Stimulated activated CD8-positive, alpha-beta memory T cell treated with anti-CD3 and anti-CD28 coated beads, Interleukin-15, amount 100 ng/mL, for 24 hours (primary cell): ENCODE data around the gene RUNX1.
"Not testable (repeated sequence)": the region's sequence is repeated elsewhere in the genome, so short reads cannot be mapped to it uniquely, and the experiment has no call there.

Experiments used
- DNase-seq: peaks from one replicate; pipeline ENCODE4 v3.0.0-alpha.2; 2020; ENCODE audit warnings: low read depth

Gene RUNX1

DNA sequence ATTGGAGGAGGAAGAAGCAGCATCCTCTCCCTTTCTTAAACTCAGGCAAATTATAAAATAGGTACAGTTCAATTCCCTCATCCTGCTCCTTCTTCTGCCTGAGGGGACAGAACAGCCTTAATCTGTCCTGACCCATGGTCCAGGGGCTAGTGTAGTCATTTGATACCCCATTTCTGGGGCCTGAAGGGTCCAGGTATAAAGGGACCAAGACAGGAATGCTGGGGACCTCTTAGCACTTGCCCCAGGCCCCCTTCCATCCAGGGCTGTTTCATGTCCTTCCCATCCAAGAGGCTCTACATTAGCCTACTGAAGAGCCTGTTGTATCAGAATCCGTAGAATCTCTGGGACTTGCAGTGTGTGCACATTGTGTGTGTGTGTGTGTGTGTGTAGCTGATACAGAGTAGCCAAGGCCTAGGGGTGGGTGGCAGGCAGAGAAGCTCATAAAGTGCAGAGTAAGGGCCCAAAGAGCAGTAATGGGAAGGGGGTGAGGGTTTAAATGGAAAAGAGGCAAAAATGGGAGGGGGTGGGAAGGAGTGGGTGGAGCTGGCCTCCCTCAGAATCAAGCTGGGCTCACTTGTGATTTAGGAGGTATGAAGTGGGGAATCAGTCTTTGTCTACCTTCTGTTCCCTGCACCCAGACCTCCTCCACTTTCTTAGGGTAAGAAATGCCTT lies 32.4 kb downstream of the RUNX1 start:
- no peak for DNase-seq

- DNase-seq, result no peak
Observed at GRCh38 chr21:35016071-35016470, 33.0 kb downstream of the RUNX1 start.

GRCh38 chr21:35015435-35016024 lies 33.6 kb downstream of the RUNX1 start:
- DNase-seq, result no peak

DNA sequence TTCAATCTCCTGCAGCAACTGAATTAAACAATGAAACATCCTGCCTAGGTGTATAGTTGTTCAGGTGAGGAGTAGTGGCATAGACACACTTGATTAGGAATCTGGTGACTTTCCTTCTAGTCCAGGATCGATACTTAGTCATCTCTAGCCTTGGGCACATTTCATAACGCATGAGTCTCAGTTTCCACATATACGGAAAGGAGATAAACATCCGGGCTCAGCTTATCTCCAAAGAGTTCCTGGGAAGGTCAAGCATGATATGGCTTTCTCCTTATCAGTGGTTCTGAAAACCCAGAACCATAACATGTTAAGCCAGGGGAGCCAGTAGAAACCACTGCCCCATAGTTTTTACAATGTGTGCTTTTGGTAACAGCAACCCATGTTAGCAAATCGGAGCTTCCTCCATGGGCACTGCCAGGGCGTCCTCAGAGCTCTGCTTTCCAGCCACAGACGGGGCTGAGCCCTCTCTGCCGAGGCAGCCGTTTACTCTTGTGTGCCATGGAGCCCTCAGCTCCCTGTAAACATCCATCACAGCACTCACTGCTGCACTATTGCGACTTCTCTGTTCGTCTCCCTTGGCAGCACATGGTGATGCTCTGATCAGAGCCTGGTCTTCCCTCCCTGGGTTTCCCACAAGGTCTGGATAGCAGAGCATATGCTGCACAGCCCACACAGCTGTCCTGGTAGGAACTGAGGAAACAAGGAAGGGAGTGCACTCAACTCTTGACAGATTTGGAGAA lies 34.6 kb downstream of the RUNX1 start:
- DNase-seq, result no peak

- DNase-seq, result no peak
Observed at GRCh38 chr21:35011681-35012080, 37.4 kb downstream of the RUNX1 start.

DNA sequence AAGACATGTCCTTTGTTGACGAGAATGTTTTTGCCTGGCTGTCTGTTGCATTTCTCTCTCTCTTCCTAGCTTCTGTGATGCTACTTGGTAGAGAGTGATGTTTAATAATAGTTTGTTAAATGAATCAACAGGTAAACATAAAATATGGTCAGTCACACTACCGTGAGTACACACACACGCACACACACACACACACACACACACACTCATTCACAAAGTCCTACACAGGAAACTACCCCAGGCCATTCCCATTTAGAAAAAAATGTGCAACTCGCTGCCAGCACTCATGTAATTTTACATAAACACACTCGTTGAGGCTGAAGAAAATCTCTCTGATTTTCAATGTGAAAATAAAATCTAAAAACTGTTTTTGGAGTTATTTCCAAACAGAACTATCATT lies 38.7 kb downstream of the RUNX1 start:
- no peak for DNase-seq

GRCh38 chr21:35007348-35007747 lies 41.8 kb downstream of the RUNX1 start:
- DNase-seq, result no peak

GRCh38 chr21:35006771-35007170 lies 42.3 kb downstream of the RUNX1 start:
- no peak for DNase-seq

- no peak for DNase-seq
Observed at GRCh38 chr21:35006248-35006647, 42.9 kb downstream of the RUNX1 start.

- DNase-seq, result no peak
Observed at GRCh38 chr21:35005560-35006224, 43.4 kb downstream of the RUNX1 start.

- DNase-seq, result no peak
Observed at GRCh38 chr21:35005077-35005476, 44.0 kb downstream of the RUNX1 start.

GRCh38 chr21:35004314-35004713 lies 44.8 kb downstream of the RUNX1 start:
- no peak for DNase-seq

DNA sequence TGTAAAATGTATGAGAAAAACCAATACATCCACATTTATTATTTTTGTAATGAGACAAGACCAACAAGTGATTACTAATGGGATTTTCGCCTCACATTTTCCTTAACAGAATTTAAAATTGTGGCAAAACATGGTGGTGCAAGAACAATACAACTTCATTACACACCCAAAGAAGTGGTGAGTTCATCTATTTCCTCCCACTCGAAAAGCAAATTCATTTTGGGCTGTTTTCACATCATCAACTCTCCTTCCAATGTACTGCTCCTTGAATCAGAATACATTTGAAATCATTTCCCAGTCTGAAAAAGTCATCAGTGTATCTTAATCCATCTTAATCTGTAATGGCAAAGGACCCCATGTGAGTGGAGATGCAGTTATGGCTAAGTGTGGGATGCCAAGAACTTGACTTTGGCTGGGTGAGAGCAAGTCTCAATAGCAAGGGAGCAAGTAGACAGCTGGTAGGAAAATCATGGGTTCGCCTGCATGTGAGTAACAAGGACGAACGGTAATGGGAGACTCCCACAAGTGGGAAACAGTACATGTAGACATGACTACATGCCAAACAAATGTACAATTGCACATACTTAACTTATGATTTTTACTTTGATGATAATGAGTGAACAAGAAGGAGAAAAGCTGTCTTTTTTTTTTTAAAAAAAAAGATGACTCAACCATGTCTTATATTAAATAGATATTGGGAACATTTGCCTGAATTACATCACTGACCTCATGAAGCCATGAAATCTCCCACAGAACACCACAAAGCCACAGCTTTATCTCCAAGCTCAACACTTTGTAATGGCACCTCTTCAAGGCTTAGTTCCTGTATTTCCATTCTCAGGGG lies 46.0 kb downstream of the RUNX1 start:
- no peak for DNase-seq

DNA sequence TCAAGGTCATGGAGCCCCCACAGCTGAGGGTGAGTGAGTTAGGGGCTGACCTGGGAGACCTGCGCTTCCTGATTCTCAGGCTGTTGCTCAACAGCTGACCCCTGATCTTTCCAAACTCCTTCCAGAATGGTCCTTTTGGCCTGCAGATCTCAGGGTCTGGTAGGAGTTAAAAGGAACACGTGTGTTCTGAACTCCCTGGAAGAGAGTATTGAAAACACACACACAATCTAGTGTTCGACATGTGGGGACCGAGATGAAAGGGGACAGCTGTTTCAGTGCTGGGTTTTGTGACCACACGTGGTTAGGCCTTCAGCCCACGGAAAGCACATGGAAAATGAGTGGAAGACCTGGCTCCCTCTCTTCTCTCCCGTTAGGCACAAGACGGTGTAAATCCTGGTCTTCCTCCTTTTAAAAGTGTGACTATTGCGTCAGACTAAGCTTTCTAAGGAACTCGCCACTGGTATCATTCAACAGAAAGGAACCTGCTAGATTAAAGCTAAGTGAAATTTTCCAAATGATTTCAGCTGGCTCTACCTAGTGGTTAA lies 49.6 kb downstream of the RUNX1 start:
- no peak for DNase-seq

- no peak for DNase-seq
Observed at GRCh38 chr21:34998176-34998575, 50.9 kb downstream of the RUNX1 start.

DNA sequence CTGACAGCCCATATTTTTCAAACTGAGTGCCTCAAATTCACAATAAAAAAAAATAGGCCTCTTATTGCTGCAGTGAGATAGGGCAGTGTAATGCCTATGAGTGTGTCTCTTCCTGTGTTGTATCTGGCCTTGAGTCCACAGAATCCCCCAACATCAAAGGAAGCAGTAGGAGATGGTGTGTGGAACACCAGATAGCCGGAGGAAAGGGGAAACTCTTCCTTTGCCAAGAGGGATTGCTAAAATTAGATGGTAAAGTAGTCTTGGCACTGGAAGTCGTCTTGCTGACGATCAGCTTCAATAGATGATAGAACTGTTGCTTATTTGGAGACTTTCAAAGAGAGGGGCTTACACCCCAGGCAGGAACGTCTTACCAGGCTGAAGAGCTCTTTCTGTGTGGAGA lies 51.8 kb downstream of the RUNX1 start:
- DNase-seq, result no peak

- DNase-seq, result no peak
Observed at GRCh38 chr21:34996304-34997101, 52.6 kb downstream of the RUNX1 start.

GRCh38 chr21:34995979-34996303 lies 53.2 kb downstream of the RUNX1 start:
- DNase-seq, result no peak

GRCh38 chr21:34994766-34995631 lies 54.1 kb downstream of the RUNX1 start:
- no peak for DNase-seq

GRCh38 chr21:34993521-34993921 lies 55.6 kb downstream of the RUNX1 start:
- DNase-seq, result not testable (repeated sequence)
